Myocyte (in vitro differentiated cells): Measurements from ENCODE around the gene EVPL. TPM values are rescaled to one million over a fixed set of nuclear protein-coding genes. Genes with fewer than 3 reads are reported as not detected.
"Not testable (repeated sequence)": the region's sequence is repeated elsewhere in the genome, so short reads cannot be mapped to it uniquely, and the experiment has no call there.

ENCODE experiments used
- DNase-seq: peaks from one replicate; pipeline ENCODE4 v3.0.0-alpha.2; 2012; ENCODE audit warnings: low read depth
- total RNA-seq: library from RNA; depleted of rRNA; stranded (reverse); fragments of >200 nt; gene quantifications from 2 replicates; pipeline ENCODE4 v1.2.3, GENCODE V29; 2014

The EVPL gene
- total RNA-seq, 1 donor from 2014 or later: not detected

DNA sequence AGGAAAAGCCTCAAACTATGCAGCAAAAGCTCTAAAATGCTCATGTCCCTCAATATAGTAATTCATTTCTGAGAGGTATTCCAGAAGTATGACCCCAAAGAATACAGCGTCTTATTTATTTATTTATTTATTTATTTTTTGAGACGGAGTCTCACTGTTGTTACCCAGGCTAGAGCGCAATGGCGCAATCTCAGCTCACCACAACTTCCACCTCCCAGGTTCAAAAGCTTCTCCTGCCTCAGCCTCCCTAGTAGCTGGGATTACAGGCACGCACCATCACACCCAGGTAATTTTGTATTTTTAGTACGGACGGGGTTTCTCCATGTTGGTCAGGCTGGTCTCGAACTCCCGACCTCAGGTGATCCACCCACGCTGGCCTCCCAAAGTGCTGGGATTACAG, 58.1 kb downstream of the EVPL start:
- not testable (repeated sequence) for DNase-seq

DNA sequence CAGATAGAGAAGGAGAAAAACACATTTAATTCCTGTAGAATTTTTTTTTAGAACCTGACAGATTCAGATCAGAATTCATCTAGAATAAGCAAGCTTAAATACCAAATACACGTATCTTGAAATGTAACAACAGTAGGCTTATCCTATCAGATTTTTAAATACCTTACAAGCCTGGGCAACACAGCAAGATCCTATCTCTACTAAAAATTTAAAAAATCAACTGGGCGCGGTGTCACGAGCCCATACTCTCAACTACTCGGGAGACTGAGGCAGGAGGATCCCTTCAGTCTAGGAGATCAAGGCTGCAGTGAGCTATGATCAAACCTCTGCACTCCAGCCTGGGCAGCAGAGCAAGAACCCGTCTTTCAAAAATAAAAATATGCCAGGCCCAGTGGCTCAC, 61.6 kb downstream of the EVPL start:
- no peak for DNase-seq

DNA sequence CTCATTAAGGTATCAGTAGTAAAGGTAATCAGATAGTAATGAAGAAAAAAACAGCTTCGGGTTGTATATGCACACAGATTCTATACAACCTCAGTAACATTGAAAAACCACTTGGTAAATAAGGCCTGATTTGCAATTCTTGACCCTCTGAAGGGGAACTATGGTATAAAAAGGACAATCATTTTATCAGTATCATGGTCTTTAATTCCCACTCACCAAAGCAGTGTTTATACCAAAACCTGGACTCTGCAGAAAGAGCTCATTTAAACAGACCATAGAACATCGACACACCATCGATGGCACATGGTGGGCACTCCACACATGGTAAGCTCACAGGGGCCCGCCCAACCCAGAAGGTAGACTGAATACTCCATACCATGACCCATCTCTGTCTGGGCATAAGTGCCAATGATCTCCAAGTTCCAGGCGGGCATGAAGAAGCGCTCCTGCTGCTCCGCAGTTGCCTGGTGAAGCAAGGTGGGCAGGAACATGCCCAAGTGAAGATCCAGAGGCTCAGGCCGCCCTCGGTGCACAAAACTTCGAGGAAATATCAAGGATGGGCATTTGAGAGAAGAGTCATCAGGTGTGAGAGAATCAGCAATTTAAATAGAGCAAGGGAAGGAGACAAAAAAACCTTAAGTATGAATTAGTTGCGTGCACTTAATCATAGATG, 67.1 kb downstream of the EVPL start:
- no peak for DNase-seq

DNA sequence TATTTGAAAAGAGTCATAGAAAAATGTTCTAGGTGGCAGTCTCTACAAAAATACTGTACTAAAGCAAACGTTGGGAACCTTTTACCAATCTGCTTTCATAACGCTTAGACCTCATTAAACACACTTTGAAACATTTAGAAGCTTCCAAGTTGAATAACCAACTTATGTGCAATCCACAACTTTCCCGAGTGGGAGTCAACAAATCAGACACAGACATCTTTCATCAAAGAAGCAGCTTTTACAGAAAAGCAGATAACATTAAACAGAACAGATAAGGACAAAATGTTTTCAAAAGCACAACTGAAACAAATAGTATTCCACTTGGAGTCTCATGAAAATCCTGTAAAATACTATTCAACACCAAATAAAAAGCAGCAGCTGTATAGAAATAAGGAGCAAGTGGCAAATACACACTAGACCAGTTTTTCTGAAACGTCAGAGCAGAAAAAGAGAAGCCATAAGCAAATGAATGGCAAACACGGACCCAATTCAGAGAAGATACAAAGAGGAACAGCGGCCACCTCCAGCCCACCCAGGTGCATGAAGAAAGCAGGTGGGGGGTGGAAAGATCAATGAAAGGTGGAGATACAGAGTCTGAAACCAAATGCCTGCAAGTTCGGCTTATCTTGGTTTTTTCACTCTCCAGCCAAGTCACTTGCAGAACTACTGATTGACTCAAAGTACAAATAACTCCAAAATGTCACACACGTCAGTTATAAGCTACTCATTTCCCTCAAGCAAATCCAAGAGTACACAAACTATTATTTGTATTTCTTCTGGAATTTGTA, 67.9 kb downstream of the EVPL start:
- DNase-seq: no peak

Other genes with a start within 250 kb of the EVPL start
- 12.7 and 23.6 TPM in 2 replicates for gene UNK, start 242.5 kb downstream of the EVPL start, total RNA-seq
- 0.68 and 1.9 TPM in 2 replicates for gene UNC13D, start 182.9 kb downstream of the EVPL start, total RNA-seq
- gene WBP2, start 172.0 kb downstream of the EVPL start, total RNA-seq: 47.5 and 60.3 TPM in 2 replicates
- gene TRIM47, start 148.7 kb downstream of the EVPL start, total RNA-seq: 7.2 and 8.8 TPM in 2 replicates
- 22.8 and 25.3 TPM in 2 replicates for gene TRIM65, start 130.4 kb downstream of the EVPL start, total RNA-seq
- gene MRPL38, start 122.4 kb downstream of the EVPL start, total RNA-seq: 38.2 and 43.4 TPM in 2 replicates
- gene FBF1, start 86.3 kb downstream of the EVPL start, total RNA-seq: 7.8 and 10.4 TPM in 2 replicates
- 41.5 and 42.3 TPM in 2 replicates for gene ACOX1, start 48.1 kb downstream of the EVPL start, total RNA-seq
- 16.7 and 18.3 TPM in 2 replicates for gene TEN1, start 48.1 kb downstream of the EVPL start, total RNA-seq
- gene CDK3, start 26.5 kb downstream of the EVPL start, total RNA-seq: 3.6 and 4.9 TPM in 2 replicates
- 32.5 and 41.7 TPM in 2 replicates for gene SRP68, start 45.2 kb upstream of the EVPL start, total RNA-seq
- not detected in 2 replicates for gene GALR2, start 47.5 kb upstream of the EVPL start, total RNA-seq
- not detected in 2 replicates for gene ZACN, start 51.9 kb upstream of the EVPL start, total RNA-seq
- gene EXOC7, start 76.5 kb upstream of the EVPL start, total RNA-seq: 86.2 and 104 TPM in 2 replicates
- gene FOXJ1, start 113.9 kb upstream of the EVPL start, total RNA-seq: not detected in 2 replicates
- 6.0 and 7.1 TPM in 2 replicates for gene RNF157, start 213.2 kb upstream of the EVPL start, total RNA-seq
- gene UBALD2, start 238.0 kb upstream of the EVPL start, total RNA-seq: 5.1 and 5.4 TPM in 2 replicates